PFSK-1 (cell line): Measurements from ENCODE around the gene FEZ2.

Experiments used
- FOXP2 ChIP-seq: optimal IDR thresholded peaks from 2 replicates; pipeline ENCODE3; 2011; ENCODE audit warnings: borderline replicate concordance, control low read depth, inconsistent platforms; ENCODE audit not compliant: insufficient read depth; ENCODE audit errors: extremely low read length, extremely low read depth
- POLR2AphosphoS5 ChIP-seq: IDR thresholded peaks from 2 replicates; pipeline ENCODE4 v1.6.1; 2012; ENCODE audit warnings: low read depth, mild to moderate bottlenecking, control low read depth, low read length, moderate library complexity
- SIN3A ChIP-seq: IDR thresholded peaks from 2 replicates; pipeline ENCODE4 v1.6.1; 2012; ENCODE audit warnings: mild to moderate bottlenecking, low read length, moderate library complexity, borderline replicate concordance; ENCODE audit not compliant: insufficient read depth
- TAF1 ChIP-seq: IDR thresholded peaks from 2 replicates; pipeline ENCODE4 v1.6.1; 2012; ENCODE audit warnings: low read length, control low read depth, borderline replicate concordance; ENCODE audit not compliant: insufficient read depth
- TF ChIP-seq, protein P1 (sequence below), 2 experiments: IDR thresholded peaks; 2 replicates each; pipeline versions ENCODE4 v1.6.1 to v1.8.0; 2011 to 2012; ENCODE audit warnings: low read depth in 2 of 2, low read length in 2 of 2, control low read depth in 1 of 2, inconsistent platforms in 1 of 2, mild to moderate bottlenecking in 1 of 2, moderate library complexity in 1 of 2; ENCODE audit not compliant: insufficient read depth in 1 of 2

FEZ2 gene

DNA sequence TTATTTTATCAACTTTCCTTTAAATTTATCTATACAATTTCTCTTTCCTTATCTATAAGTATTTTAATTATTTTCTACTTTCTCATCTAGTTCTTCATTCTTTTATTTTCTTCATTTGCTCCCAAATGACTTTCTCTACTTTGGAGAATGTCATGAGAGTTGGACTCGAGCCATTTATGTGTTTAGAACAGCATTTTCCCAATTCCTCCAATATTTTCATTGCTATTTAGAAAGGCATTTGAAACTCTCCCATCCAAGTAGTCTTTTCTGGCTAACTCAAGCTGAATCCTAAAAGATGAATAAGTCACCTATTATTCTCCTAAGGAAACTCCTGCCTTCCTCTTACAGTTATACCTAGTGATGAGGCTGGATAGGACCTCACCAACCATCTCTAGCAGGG lies 15.8 kb upstream of the FEZ2 start:
- TF ChIP-seq POLR2AphosphoS5 (no peak), FOXP2 (no peak)

DNA sequence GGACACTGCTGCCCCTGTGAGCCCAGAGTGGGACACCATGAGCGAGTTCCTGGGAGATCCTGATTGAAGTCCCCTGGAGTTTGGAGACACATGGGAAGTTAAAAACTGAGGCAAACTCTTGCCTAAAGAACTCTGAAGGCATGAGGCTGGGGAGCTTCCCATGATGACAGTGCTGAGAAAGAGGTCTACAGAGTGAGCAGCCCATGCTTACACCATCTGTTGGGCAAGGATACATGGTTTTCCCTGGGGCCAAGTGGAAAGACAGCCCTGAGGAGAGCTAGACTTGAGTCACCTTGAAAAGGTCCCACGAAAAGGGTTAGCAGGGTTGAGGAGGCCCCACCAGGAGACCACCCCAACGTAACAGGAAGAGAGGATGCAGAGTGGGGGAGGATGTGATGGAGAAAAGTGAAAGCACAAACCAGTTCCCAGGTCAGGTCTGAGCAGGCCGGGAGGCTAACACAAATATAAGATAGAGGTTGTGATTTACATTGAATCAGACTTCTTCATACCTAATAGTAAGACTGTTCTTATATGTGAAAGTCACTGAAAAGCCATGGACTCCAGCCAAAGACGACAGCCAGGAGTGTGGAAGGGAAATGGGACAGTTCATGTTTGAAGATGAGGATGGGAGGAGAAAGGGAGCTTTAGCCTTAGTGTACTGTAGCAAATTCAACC lies 13.5 kb upstream of the FEZ2 start:
- TF ChIP-seq FOXP2 (no peak), TAF1 (no peak), SIN3A (no peak), POLR2AphosphoS5 (no peak)
- TF ChIP-seq, protein P1, sequence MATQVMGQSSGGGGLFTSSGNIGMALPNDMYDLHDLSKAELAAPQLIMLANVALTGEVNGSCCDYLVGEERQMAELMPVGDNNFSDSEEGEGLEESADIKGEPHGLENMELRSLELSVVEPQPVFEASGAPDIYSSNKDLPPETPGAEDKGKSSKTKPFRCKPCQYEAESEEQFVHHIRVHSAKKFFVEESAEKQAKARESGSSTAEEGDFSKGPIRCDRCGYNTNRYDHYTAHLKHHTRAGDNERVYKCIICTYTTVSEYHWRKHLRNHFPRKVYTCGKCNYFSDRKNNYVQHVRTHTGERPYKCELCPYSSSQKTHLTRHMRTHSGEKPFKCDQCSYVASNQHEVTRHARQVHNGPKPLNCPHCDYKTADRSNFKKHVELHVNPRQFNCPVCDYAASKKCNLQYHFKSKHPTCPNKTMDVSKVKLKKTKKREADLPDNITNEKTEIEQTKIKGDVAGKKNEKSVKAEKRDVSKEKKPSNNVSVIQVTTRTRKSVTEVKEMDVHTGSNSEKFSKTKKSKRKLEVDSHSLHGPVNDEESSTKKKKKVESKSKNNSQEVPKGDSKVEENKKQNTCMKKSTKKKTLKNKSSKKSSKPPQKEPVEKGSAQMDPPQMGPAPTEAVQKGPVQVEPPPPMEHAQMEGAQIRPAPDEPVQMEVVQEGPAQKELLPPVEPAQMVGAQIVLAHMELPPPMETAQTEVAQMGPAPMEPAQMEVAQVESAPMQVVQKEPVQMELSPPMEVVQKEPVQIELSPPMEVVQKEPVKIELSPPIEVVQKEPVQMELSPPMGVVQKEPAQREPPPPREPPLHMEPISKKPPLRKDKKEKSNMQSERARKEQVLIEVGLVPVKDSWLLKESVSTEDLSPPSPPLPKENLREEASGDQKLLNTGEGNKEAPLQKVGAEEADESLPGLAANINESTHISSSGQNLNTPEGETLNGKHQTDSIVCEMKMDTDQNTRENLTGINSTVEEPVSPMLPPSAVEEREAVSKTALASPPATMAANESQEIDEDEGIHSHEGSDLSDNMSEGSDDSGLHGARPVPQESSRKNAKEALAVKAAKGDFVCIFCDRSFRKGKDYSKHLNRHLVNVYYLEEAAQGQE (IDR thresholded peaks at IDR 0.05; ENCODE audit: insufficient read depth in 1 of 2, low read depth in 2 of 2, low read length in 2 of 2): no peak

DNA sequence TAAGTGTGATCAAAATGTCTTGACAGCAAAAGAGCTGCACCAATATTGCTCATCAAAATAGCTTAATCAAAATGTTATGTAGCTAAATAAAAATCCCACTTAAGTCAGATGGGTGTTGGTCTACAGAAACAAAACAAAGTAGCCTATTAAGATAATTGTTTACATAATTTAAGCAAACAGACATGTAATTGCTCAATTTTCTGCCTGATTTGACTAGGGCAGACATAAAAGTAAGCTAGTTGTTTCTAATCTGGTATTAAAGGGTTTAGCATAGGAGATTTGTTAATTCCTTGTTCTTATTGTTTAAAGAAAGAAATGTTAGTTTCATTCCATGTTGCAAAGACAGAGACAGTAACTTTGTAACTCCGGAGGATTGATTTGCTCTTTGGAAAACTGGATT lies 11.5 kb upstream of the FEZ2 start:
- TF ChIP-seq TAF1 (no peak), FOXP2 (no peak)

DNA sequence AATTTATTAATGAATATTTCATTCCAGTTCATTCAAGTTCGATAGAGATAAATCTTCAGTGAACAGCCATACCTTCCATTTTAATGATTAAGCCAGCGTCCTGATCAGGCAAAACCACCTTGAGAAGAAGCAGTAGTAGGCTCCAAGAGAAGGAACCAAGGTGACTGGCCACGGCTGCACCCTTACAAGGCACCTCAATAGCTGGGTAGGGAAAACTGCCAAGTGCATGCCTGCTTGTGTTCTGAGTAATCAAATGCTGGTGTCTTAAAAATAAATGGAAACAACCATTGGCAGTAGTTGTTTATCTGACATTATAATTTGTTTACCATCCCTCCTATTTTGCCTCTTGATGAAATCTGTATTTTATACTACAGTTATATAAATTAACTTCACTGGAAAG lies 10.0 kb upstream of the FEZ2 start:
- TF ChIP-seq POLR2AphosphoS5: no peak
- TF ChIP-seq FOXP2: no peak
- TF ChIP-seq, protein P1 (IDR thresholded peaks at IDR 0.05; ENCODE audit: insufficient read depth in 1 of 2, low read depth in 2 of 2, low read length in 2 of 2): no peak
- TF ChIP-seq SIN3A: no peak
- TF ChIP-seq TAF1: no peak

DNA sequence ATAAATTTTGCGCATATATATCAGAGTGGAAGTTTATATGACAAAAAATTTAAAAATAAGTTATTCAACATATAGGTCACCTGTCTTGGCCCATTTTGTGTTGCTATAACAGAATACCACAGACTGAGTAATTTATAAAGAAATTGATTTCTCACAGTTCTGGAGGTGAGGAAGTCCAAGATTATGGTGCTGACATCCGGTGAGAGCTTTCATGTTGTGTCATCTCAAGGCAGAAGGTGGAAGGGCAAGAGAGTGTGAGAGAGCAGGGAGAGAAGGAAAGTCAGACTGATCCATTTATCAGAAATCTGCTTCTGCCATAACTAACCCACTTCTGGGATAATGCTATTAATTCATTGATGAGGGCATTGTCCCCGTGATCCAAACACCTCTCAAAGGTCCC lies 9.0 kb upstream of the FEZ2 start:
- TF ChIP-seq TAF1: no peak
- TF ChIP-seq, protein P1 (IDR thresholded peaks at IDR 0.05; ENCODE audit: insufficient read depth in 1 of 2, low read depth in 2 of 2, low read length in 2 of 2): no peak
- TF ChIP-seq FOXP2: no peak
- TF ChIP-seq POLR2AphosphoS5: no peak
- no peak for TF ChIP-seq SIN3A

DNA sequence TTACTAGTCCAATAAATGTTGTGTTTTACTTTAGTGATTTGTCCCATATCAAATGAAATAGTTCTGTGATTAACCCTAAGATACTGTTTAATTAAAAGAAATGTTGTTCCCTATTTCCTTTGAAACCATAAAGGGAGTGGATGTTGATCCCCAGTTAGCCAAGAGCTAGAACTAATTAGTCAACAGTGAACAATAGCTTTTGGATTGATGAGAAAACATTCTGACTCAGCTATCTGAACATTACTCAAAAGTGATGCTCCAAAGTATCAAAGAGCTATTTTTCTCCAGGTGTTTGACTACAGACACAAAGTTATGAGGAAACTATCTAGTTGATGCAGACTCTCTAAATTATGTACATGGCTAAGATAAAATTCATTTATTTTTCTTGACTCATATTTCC lies 7.3 kb upstream of the FEZ2 start:
- TF ChIP-seq, protein P1 (IDR thresholded peaks at IDR 0.05; ENCODE audit: insufficient read depth in 1 of 2, low read depth in 2 of 2, low read length in 2 of 2): no peak
- no peak for TF ChIP-seq FOXP2
- no peak for TF ChIP-seq SIN3A
- no peak for TF ChIP-seq POLR2AphosphoS5
- TF ChIP-seq TAF1: no peak
